Activated gamma-delta T cell treated with Interleukin-2 at 50 U/mL for 16 hours (primary cell): ENCODE measurements around the gene IL17RB.

ENCODE experiments used
- DNase-seq: peaks from one replicate; pipeline ENCODE4 v3.0.0-alpha.2; 2020

The IL17RB gene

GRCh38 chr3:53865732-53866499, 19.5 kb downstream of the IL17RB start:
- no peak for DNase-seq

- DNase-seq: no peak
Observed at GRCh38 chr3:53880396-53881345, 34.3 kb downstream of the IL17RB start.

- peak; percentile 80 for DNase-seq
Observed at GRCh38 chr3:53881691-53882593, 35.6 kb downstream of the IL17RB start, which contains the start of gene ACTR8. Gene ACTR8, minus strand, starts transcription at chr3:53882152. Its CDS starts 51 bp downstream, at chr3:53882101.

GRCh38 chr3:53883008-53883407, 36.6 kb downstream of the IL17RB start:
- no peak for DNase-seq

GRCh38 chr3:53884623-53885022, 38.3 kb downstream of the IL17RB start:
- DNase-seq: no peak

GRCh38 chr3:53885239-53885638, 38.9 kb downstream of the IL17RB start:
- no peak for DNase-seq

GRCh38 chr3:53887446-53887845, 41.1 kb downstream of the IL17RB start:
- DNase-seq: no peak

- DNase-seq: no peak
Observed at GRCh38 chr3:53888232-53888631, 41.9 kb downstream of the IL17RB start.

- DNase-seq: peak; percentile 19
Observed at GRCh38 chr3:53890726-53891475, 44.5 kb downstream of the IL17RB start.

GRCh38 chr3:53891497-53892285, 45.3 kb downstream of the IL17RB start, which contains the start of gene SELENOK:
Gene SELENOK, minus strand, starts transcription at chr3:53891859.
- DNase-seq: peak; percentile 95

- no peak for DNase-seq
Observed at GRCh38 chr3:53892286-53892637, 45.9 kb downstream of the IL17RB start.

GRCh38 chr3:53899750-53900149, 53.4 kb downstream of the IL17RB start:
- DNase-seq: no peak

GRCh38 chr3:53900666-53901331, 54.4 kb downstream of the IL17RB start:
- no peak for DNase-seq

GRCh38 chr3:53902067-53902466, 55.7 kb downstream of the IL17RB start:
- DNase-seq: no peak

GRCh38 chr3:53902711-53903110, 56.3 kb downstream of the IL17RB start:
- DNase-seq: no peak

GRCh38 chr3:53913401-53913800, 67.0 kb downstream of the IL17RB start:
- no peak for DNase-seq
